Spleen (tissue), 11 donors: ENCODE data around the gene CLDN20. TPM values are rescaled to one million over a fixed set of nuclear protein-coding genes. Genes with fewer than 3 reads are reported as not detected.
"Not testable (repeated sequence)": the region's sequence is repeated elsewhere in the genome, so short reads cannot be mapped to it uniquely, and the experiment has no call there.

Source experiments
- DNase-seq: peaks from one replicate; pipeline ENCODE4 v3.0.0-alpha.2; 2020
- H3K27ac ChIP-seq, 8 donors: fragments of 200-600 bp; sonication (generic) in 7 of 8; 1 replicate in 4 of 8; 2 replicates in 4 of 8; pipeline versions ENCODE4 v1.5.0 to v1.8.0; 2016 to 2021; ENCODE audit warnings: inconsistent platforms in 4 of 8, mild to moderate bottlenecking in 4 of 8, moderate library complexity in 1 of 8
- H3K27me3 ChIP-seq, 7 donors: fragments of 200-600 bp; sonication (generic) in 6 of 7; replicated peaks in 1 of 7; 1 replicate in 4 of 7; 2 replicates in 3 of 7; pipeline versions ENCODE4 v1.5.0 to v1.8.0; 2016 to 2021; ENCODE audit warnings: inconsistent platforms in 3 of 7, mild to moderate bottlenecking in 1 of 7
- H3K36me3 ChIP-seq, 6 donors: fragments of 200-600 bp; sonication (generic) in 5 of 6; 1 replicate in 4 of 6; 2 replicates in 2 of 6; pipeline versions ENCODE4 v1.5.0 to v1.8.0; 2016 to 2021; ENCODE audit warnings: inconsistent platforms in 2 of 6
- H3K4me1 ChIP-seq, 6 donors: fragments of 200-600 bp; sonication (generic) in 5 of 6; 1 replicate in 3 of 6; 2 replicates in 3 of 6; pipeline versions ENCODE4 v1.5.0 to v1.8.0; 2016 to 2021; ENCODE audit warnings: inconsistent platforms in 3 of 6
- H3K4me3 ChIP-seq, 8 donors: fragments of 200-600 bp; sonication (generic) in 7 of 8; 1 replicate in 4 of 8; 2 replicates in 4 of 8; pipeline versions ENCODE4 v1.5.0 to v1.8.0; 2016 to 2021; ENCODE audit warnings: inconsistent platforms in 4 of 8, mild to moderate bottlenecking in 4 of 8, moderate library complexity in 2 of 8
- H3K9me3 ChIP-seq, 8 donors: fragments of 200-600 bp; sonication (generic) in 7 of 8; 1 replicate in 4 of 8; 2 replicates in 4 of 8; pipeline versions ENCODE4 v1.5.0 to v1.8.0; 2016 to 2021; ENCODE audit warnings: inconsistent platforms in 4 of 8
- POLR2A ChIP-seq, 3 donors: fragments of 450-650 bp; IDR thresholded peaks; one replicate each; pipeline ENCODE4 v1.5.1; 2017; ENCODE audit warnings: antibody characterized with exemption in 3 of 3, mild to moderate bottlenecking in 1 of 3
- POLR2AphosphoS5 ChIP-seq, 3 donors: sonication (generic); formaldehyde crosslinking; IDR thresholded peaks; one replicate each; pipeline ENCODE4 v1.5.1; 2017; ENCODE audit warnings: antibody characterized with exemption in 3 of 3
- WGBS, 5 donors: extraction: QIAGEN DNeasy Blood & Tissue Kit in 3 of 5; methylation state at CpG; one replicate each; pipeline versions ENCODE4 v1.1.5 to v1.1.7; 2013 to 2018; 5-methylcytosine and 5-hydroxymethylcytosine counted together
- intact Hi-C: fragments of 100-400 bp; cut with DNase I; formaldehyde crosslinking; loops from one replicate; pipeline ENCODE4 v1.15.0; 2023; ENCODE audit warnings: low total_unique reads
- polyA plus RNA-seq, 3 donors: library from polyadenylated mRNA; stranded (reverse); fragments of 200-250 nt; gene quantifications; one replicate each; pipeline ENCODE4 v1.2.1, GENCODE V29; 2013
- total RNA-seq, 7 donors: library from RNA; depleted of rRNA in 3 of 7; stranded (reverse); fragments of >200 nt in 3 of 7; fragmentation: NEBNext Ultra II Directional in 4 of 7; extraction: Animal tissue kit (Norgen Biotek cat#: 25700) in 4 of 7; gene quantifications; one replicate each; pipeline versions ENCODE4 v1.1.0 to v1.2.1, GENCODE V29; 2016 to 2021
- TF ChIP-seq, protein P1 (sequence below), 11 experiments: fragments of 200-600 bp in 7 of 11; fragments of 450-650 bp in 4 of 11; sonication (generic) in 4 of 11; IDR thresholded peaks in 8 of 11; conservative IDR thresholded peaks in 3 of 11; 1 replicate in 7 of 11; 2 replicates in 4 of 11; pipeline versions ENCODE4 v1.4.0 to v1.8.0; 2016 to 2021; ENCODE audit warnings: antibody characterized with exemption in 11 of 11, inconsistent platforms in 4 of 11, mild to moderate bottlenecking in 1 of 11
- donor health status: healthy with polysubstance abuse.
- donor health status: DM: no; HTN: no; CAD: no; lungs with moderate emphysema.
- donor health status: DM: no; HTN: no; CAD: no.
- donor health status: Bipolar disorder and iron deficiency.
- donor health status: healthy.
- donor health status: DM: no; HTN: no; CAD: no.
- donor health status: DM: yes; HTN: yes; CAD: no.

Gene CLDN20
- total and polyA plus RNA-seq, 10 donors, result not detected

DNA sequence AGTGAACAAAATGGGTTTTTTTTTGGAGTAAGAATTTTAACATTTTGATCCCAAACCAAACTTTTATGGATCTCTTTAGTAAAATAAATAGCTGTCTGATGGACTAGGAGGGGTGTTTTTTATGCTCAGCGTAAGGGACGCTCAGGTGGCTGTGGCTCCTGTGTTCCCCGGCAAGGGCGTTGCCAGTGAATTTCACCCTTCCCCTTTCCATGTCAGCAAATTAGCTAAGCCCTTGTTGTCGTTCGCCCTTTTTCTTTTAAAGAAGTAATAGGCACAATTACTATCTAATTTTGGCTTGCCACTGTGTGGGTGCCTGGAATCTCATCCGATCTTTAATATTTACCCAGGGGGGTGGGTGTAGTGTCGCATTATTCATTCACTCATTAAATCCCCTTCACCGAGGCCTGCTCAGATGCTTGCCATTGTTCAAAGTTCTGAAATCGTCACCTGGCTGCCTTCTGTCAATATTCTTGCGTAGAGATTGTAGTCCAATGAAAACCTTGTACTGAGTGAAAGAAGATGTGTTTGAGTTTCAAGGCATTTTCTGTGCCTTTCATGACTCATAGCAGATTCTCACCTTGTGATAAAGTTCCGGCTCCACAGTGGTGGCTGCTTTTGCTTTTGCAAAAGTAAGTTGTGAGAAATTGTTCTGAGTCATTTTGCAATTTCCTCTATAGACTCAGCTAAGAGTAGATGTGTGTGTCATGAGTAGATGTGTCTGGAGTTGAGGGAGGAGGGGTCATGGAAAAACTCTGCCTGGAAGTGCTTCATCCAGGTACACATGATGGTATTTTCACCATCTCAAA, 40.0 kb upstream of the CLDN20 start:
- Histone ChIP-seq H3K4me3 (peak overlapping the region in 1 of 8 donors; percentile 50), H3K36me3 (no peaks in the 10 kb centered on the region), H3K9me3 (no peaks in the 10 kb centered on the region), H3K4me1 (peaks cover 0 to 37% (median 0%) of the 10 kb centered on the region in 6 donors), H3K27ac (peak overlapping the region in 7 of 8 donors; percentile 51 to 87 (median 81)), H3K27me3 (no peaks in the 10 kb centered on the region)
- TF ChIP-seq POLR2A (IDR thresholded peaks at IDR 0.05) (no peak), POLR2AphosphoS5 (IDR thresholded peaks at IDR 0.05) (no peak)
- TF ChIP-seq, protein P1, sequence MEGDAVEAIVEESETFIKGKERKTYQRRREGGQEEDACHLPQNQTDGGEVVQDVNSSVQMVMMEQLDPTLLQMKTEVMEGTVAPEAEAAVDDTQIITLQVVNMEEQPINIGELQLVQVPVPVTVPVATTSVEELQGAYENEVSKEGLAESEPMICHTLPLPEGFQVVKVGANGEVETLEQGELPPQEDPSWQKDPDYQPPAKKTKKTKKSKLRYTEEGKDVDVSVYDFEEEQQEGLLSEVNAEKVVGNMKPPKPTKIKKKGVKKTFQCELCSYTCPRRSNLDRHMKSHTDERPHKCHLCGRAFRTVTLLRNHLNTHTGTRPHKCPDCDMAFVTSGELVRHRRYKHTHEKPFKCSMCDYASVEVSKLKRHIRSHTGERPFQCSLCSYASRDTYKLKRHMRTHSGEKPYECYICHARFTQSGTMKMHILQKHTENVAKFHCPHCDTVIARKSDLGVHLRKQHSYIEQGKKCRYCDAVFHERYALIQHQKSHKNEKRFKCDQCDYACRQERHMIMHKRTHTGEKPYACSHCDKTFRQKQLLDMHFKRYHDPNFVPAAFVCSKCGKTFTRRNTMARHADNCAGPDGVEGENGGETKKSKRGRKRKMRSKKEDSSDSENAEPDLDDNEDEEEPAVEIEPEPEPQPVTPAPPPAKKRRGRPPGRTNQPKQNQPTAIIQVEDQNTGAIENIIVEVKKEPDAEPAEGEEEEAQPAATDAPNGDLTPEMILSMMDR (IDR thresholded peaks at IDR 0.05 in 8 of 11, conservative IDR thresholded peaks at IDR 0.05 in 3 of 11), result no peak
- no peak for DNase-seq
- 52 to 73% (median 61%) methylated on average over 12 of the region's 12 CpGs for WGBS, 5 donors
- intact Hi-C loops, result no loop called here

DNA sequence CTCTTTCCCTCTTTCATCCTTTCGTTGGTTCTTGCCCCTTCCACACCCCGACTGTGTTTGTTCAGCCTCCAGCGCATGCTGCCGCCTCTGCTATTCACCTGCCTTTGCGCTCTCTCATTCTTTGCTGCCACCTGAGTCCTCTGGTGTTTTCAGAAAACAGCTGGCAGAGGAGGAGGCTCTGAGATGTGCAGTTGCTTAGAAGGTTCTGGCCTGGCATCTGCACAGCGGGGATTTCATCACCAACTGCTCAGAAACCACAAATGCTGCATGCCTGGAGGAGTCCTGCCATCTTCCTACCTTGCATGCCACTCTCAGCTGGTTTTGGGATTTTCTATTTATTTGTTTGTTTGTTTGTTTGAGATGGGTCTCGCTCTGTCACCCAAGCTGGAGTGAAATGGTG, 39.2 kb upstream of the CLDN20 start:
- Histone ChIP-seq H3K27me3 (no peaks in the 10 kb centered on the region), H3K36me3 (no peaks in the 10 kb centered on the region), H3K4me3 (peak overlapping the region in 1 of 8 donors; percentile 50), H3K9me3 (no peaks in the 10 kb centered on the region), H3K4me1 (peaks cover 0 to 37% (median 0%) of the 10 kb centered on the region in 6 donors), H3K27ac (peak overlapping the region in 6 of 8 donors; percentile 55 to 87 (median 82))
- 81 to 88% (median 85%) methylated on average over 7 of the region's 7 CpGs for WGBS, 5 donors
- no peak for DNase-seq
- TF ChIP-seq POLR2AphosphoS5 (IDR thresholded peaks at IDR 0.05) (no peak), POLR2A (IDR thresholded peaks at IDR 0.05) (no peak)
- TF ChIP-seq, protein P1 (IDR thresholded peaks at IDR 0.05 in 8 of 11, conservative IDR thresholded peaks at IDR 0.05 in 3 of 11), result no peak
- intact Hi-C loops, result no loop called here

DNA sequence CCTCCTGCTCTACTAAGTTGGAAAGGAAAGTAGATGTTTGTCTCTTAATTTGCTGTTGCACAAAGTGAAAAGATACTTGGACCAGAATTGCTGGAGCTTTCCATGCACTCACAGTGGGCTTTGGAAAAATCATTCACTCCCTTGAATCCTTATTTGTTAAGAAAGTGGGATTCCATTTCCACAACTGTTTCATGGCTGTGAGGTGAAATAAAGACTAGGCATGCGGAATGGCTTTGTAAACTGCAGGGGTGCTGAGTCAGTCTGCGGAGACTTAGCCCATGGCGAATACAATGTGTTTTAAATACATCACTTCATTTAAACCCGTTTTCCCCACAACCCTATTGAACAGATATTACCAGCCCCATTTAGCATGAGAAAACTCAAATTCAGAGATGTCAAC, 36.8 kb upstream of the CLDN20 start:
- no peak overlapping the region for H3K4me3 ChIP-seq
- peaks cover 0 to 22% (median 0%) of the 10 kb centered on the region in 6 donors for H3K4me1 ChIP-seq
- H3K9me3 ChIP-seq, result peaks cover 0 to 4% (median 0%) of the 10 kb centered on the region in 8 donors
- 93 to 100% (median 94%) methylated on average over 4 of the region's 4 CpGs for WGBS, 5 donors
- no peak for DNase-seq
- H3K27ac ChIP-seq, result no peak overlapping the region
- intact Hi-C loops, result no loop called here
- TF ChIP-seq POLR2A (IDR thresholded peaks at IDR 0.05) (no peak), POLR2AphosphoS5 (IDR thresholded peaks at IDR 0.05) (no peak)
- TF ChIP-seq, protein P1 (IDR thresholded peaks at IDR 0.05 in 8 of 11, conservative IDR thresholded peaks at IDR 0.05 in 3 of 11), result no peak
- no peaks in the 10 kb centered on the region for H3K36me3 ChIP-seq
- no peaks in the 10 kb centered on the region for H3K27me3 ChIP-seq

DNA sequence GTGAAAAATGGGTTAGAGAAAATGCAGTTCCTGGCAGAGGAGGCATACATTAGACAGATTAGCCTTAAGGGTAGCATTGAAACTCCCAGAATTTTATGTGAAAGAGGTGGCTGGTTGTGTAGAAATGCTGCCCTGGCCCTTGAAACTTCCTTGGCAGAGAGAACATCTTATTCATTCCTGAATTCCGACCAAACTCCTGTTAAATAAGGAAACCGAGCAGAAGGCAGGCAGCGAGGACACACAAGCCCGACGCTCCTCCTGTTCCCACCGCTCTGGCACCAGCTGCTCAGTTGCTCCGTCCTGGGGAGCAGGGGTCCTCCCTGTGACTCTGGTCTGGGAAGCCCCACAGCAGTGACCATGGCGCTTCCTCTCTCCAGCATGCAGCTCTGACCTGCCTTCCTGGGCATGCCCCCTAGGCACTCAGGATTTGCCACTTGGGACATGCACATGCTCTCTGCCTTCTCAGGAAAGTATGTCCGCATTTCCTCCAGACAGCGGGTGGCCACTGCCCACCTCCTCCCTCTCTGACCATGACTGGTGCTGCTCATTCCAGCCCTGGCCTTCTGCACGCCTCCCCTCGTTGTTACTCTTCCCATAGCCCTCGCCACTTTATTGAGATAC, 35.2 kb upstream of the CLDN20 start:
- Histone ChIP-seq H3K27me3 (no peaks in the 10 kb centered on the region), H3K27ac (no peak overlapping the region), H3K4me3 (peak overlapping the region in 1 of 8 donors; percentile 7), H3K9me3 (peaks cover 0 to 4% (median 0%) of the 10 kb centered on the region in 8 donors), H3K4me1 (peaks cover 0 to 12% (median 0%) of the 10 kb centered on the region in 6 donors), H3K36me3 (no peaks in the 10 kb centered on the region)
- peak in 2 of 3 donors; percentile 19 to 49 for TF ChIP-seq POLR2AphosphoS5 (IDR thresholded peaks at IDR 0.05)
- TF ChIP-seq, protein P1 (IDR thresholded peaks at IDR 0.05 in 8 of 11, conservative IDR thresholded peaks at IDR 0.05 in 3 of 11), result no peak
- 68 to 79% (median 71%) methylated on average over 12 to 13 of the region's 13 CpGs for WGBS, 5 donors
- DNase-seq, result no peak
- intact Hi-C loops, result no loop called here

DNA sequence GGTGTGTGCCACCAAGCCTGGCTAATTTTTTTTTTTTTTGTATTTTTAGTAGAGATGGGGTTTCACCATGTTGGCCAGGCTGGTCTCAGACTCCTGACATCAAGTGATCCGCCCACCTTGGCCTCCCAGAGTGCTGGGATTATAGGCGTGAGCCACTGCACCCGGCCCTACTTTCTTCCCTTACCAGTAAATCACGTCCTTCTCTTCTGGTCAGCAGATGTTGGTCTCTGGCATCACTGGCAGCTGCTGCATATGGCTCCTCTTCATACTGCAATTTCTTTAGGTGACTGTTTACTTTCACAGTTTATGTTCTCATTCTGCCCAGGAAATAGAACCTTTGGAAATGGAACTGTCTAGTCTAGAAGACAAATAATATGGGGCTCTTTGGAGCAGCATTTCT, 32.8 kb upstream of the CLDN20 start:
- H3K4me3 ChIP-seq, H3K27me3 ChIP-seq, H3K27ac ChIP-seq, DNase-seq, H3K9me3 ChIP-seq, H3K36me3 ChIP-seq, intact Hi-C loops, H3K4me1 ChIP-seq: not testable (repeated sequence)
- 81 to 94% (median 93%) methylated on average over 4 of the region's 4 CpGs for WGBS, 5 donors
